MCF 10A (cell line): ENCODE measurements around the gene GJA4. TPM values are rescaled to one million over a fixed set of nuclear protein-coding genes. Genes with fewer than 3 reads are reported as not detected.
A peak's percentile ranks its signal among the peaks of the same experiment; 100 is the strongest.

ENCODE experiments used
- BruUV-seq: library from RNA; stranded (reverse); fragments of 400-500 nt; replicated peaks from 2 replicates; lab custom pipeline; 2021; lab: Mats Ljungman, UMichigan
- CTCF ChIA-PET: fragments of 300-600 bp; sonication (Branson Sonifier 250); formaldehyde crosslinking; extraction: SDS; loops from one replicate; lab custom pipeline; 2021; ENCODE audit warnings: antibody characterized with exemption, inconsistent platforms; lab: Yijun Ruan, JAX
- POLR2A ChIA-PET: fragments of 300-600, 350-650 bp; sonication (Branson Sonifier 250); formaldehyde crosslinking; extraction: SDS; loops from one replicate; lab custom pipeline; 2020; ENCODE audit warnings: antibody characterized with exemption, inconsistent platforms; lab: Yijun Ruan, JAX
- DNase-seq: peaks from one replicate; pipeline ENCODE4 v3.0.0-alpha.2; 2018; ENCODE audit not compliant: unreplicated experiment
- H3K27ac Mint-ChIP-seq: one replicate; pipeline ENCODE4 v1.8.0; 2022; ENCODE audit warnings: mild to moderate bottlenecking, low read depth, mixed read lengths; ENCODE audit not compliant: unreplicated experiment
- H3K27me3 Mint-ChIP-seq: one replicate; pipeline ENCODE4 v1.8.0; 2022; ENCODE audit warnings: mixed read lengths; ENCODE audit not compliant: insufficient read depth, unreplicated experiment
- H3K36me3 Mint-ChIP-seq: one replicate; pipeline ENCODE4 v1.8.0; 2022; ENCODE audit warnings: mild to moderate bottlenecking, moderate library complexity, mixed read lengths; ENCODE audit not compliant: insufficient read depth, unreplicated experiment
- H3K4me1 Mint-ChIP-seq: one replicate; pipeline ENCODE4 v1.8.0; 2022; ENCODE audit warnings: mixed read lengths; ENCODE audit not compliant: insufficient read depth, unreplicated experiment
- H3K4me3 Mint-ChIP-seq: one replicate; pipeline ENCODE4 v1.8.0; 2022; ENCODE audit warnings: mild to moderate bottlenecking, moderate library complexity, mixed read lengths; ENCODE audit not compliant: unreplicated experiment
- H3K9me3 Mint-ChIP-seq: one replicate; pipeline ENCODE4 v1.8.0; 2022; ENCODE audit warnings: mixed read lengths; ENCODE audit not compliant: unreplicated experiment
- intact Hi-C: fragments of 100-400 bp; cut with micrococcal nuclease; formaldehyde crosslinking; loops from 2 replicates; pipeline ENCODE4 v1.14.1; 2022
- total RNA-seq: library from RNA; stranded (reverse); gene quantifications from 2 replicates; pipeline ENCODE4 v1.2.3, GENCODE V29; 2022
- TF ChIP-seq, protein P1 (sequence below): fragments of 200-600 bp; IDR thresholded peaks from one replicate; pipeline ENCODE4 v1.8.0; 2022; ENCODE audit warnings: antibody characterized with exemption, mild to moderate bottlenecking; ENCODE audit not compliant: unreplicated experiment

Gene GJA4
- total RNA-seq, 1 experiment from 2014 or later, result not detected

DNA sequence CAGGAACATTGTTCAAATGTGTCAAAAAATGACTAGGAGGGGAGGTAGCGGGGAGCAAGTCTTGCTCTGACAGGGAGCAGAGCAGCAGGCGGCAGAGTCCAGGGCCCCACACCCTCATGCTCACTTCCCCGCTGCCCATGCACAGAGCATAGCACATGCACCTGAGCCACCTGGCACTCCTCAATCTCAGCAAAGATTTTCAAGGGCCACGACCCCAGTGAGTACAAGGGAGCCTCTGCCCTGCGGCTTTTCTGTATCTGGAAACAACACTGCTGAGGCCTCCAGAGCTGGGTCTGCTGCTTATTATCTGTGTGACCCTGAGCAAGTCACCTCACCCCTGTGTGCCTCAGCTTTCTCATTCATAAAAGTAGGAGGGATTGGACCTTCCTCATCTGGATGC is 12.8 kb upstream of the GJA4 start:
- peaks cover 52% of the 10 kb centered on the region for H3K4me1 Mint-ChIP-seq
- peak overlapping the region; percentile 96 for H3K4me3 Mint-ChIP-seq

DNA sequence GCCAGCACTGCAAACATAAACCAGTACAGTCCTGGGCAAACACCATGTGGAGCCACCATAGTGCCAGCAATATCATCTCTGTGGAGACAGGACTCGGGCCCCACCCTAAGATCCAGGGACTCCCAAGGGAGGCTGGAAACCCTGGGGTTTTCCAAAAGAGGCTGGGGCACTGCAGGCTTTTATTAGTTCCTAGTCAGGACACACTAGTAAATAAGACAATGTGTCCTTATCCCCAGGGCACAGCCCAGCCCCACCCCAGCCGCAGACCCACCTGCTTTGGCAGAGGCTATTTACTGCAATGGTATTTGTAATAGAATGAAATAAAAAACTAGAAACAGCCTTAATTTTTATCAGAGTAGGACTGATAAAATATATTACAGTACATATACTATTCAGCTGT is 12.3 kb upstream of the GJA4 start:
- no peaks in the 10 kb centered on the region for H3K27me3 Mint-ChIP-seq
- CTCF ChIA-PET, result interaction anchor here (0.6 to 3.8 kb wide), 6 partner anchors 9 to 1324 kb away, joined by 3 to 20 read pairs (median 4); partner anchors contain the start of genes GJB5 and SMIM12
- no peaks in the 10 kb centered on the region for H3K9me3 Mint-ChIP-seq
- peak overlapping the region; percentile 96 for H3K4me3 Mint-ChIP-seq
- POLR2A ChIA-PET, result interaction anchor here (0.7 to 4.5 kb wide), 6 partner anchors 10 to 86 kb away, joined by 3 to 23 read pairs (median 4); no protein-coding TSS in a partner anchor
- peak overlapping the region; percentile 66 for H3K27ac Mint-ChIP-seq
- H3K4me1 Mint-ChIP-seq, result peaks cover 52% of the 10 kb centered on the region
- BruUV-seq, result TSS peak; percentile 65
- DNase-seq, result peak; percentile 40
- intact Hi-C loops, result loop anchor here (1.0 kb wide), 1 partner anchor 17 kb away; no protein-coding TSS in a partner anchor
- TF ChIP-seq, protein P1, sequence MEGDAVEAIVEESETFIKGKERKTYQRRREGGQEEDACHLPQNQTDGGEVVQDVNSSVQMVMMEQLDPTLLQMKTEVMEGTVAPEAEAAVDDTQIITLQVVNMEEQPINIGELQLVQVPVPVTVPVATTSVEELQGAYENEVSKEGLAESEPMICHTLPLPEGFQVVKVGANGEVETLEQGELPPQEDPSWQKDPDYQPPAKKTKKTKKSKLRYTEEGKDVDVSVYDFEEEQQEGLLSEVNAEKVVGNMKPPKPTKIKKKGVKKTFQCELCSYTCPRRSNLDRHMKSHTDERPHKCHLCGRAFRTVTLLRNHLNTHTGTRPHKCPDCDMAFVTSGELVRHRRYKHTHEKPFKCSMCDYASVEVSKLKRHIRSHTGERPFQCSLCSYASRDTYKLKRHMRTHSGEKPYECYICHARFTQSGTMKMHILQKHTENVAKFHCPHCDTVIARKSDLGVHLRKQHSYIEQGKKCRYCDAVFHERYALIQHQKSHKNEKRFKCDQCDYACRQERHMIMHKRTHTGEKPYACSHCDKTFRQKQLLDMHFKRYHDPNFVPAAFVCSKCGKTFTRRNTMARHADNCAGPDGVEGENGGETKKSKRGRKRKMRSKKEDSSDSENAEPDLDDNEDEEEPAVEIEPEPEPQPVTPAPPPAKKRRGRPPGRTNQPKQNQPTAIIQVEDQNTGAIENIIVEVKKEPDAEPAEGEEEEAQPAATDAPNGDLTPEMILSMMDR, result no peak
- H3K36me3 Mint-ChIP-seq, result peaks cover 28% of the 10 kb centered on the region

More for the DNA sequence above, 12.8 kb upstream of the GJA4 start:
- Mint-ChIP-seq H3K36me3 (peaks cover 22% of the 10 kb centered on the region), H3K27me3 (no peaks in the 10 kb centered on the region), H3K27ac (peak overlapping the region; percentile 66), H3K9me3 (no peaks in the 10 kb centered on the region)
- DNase-seq, result no peak
- TF ChIP-seq, protein P1, result no peak
- ChIA-PET POLR2A (interaction anchor here (4.5 kb wide), 1 partner anchor 9 kb away, joined by 23 read pairs; no protein-coding TSS in a partner anchor), CTCF (interaction anchor here (0.6 to 3.8 kb wide), 4 partner anchors 25 to 1324 kb away, joined by 3 to 19 read pairs (median 5); partner anchors contain the start of genes GJB5 and SMIM12)
- BruUV-seq, result no TSS peak
- intact Hi-C loops, result loop anchor here (1.0 kb wide), 1 partner anchor 17 kb away; no protein-coding TSS in a partner anchor

DNA sequence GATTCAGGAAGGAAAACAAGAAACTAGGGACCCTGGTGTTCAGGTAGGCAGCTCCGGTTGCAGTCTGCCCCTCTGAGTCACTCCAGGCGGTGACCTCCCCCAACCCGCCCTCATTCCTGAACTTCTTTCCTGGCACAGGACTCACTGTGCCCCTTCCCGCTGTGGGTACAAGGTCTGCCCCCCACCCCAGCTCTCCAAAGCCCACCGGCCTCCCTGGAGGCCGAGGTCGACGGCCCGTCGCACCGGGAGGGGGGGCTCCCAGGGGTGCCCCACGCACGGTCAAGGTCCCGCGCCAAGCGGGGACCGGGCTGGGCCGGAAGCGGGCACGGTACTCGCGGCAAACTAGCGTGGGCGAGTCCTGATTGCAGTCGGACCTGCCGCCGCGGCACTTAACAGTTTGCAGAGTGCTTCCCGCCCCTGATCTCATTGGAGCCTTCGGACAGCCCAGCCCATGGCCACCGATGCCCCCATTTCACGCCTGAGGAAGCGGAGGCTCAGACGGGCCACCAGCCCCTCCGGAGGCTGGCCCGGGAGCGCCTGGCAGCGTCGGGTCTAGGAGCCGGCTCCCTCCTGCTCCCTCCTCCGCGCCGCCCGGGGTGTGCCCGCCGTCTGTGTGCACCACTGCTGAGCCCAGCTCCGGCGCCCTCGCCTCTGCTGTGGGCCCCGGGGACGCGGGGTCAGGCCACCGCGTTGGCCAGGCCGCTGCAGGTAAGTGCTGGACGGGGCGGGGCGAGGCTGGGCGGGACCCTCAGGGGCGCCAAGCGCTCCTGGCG is 11.5 kb upstream of the GJA4 start, which contains the start of gene GJB3:
TSS of gene GJB3 (plus strand) at position 144 of the 773 bp plus-strand sequence. CDS start 3,549 bp downstream, outside the sequence.
- TF ChIP-seq, protein P1, result no peak
- Mint-ChIP-seq H3K27me3 (no peaks in the 10 kb centered on the region), H3K9me3 (no peaks in the 10 kb centered on the region), H3K36me3 (peaks cover 33% of the 10 kb centered on the region), H3K4me3 (peak within 1 kb of the TSS; percentile 96), H3K27ac (peak within 1 kb of the TSS; percentile 92), H3K4me1 (peaks cover 55% of the 10 kb centered on the region)
- intact Hi-C loops, result loop anchor here (1.0 kb wide), 1 partner anchor 26 kb away; the partner anchor contains the start of gene GJB5
- no TSS peak for BruUV-seq
- DNase-seq, result peak; percentile 67
- POLR2A ChIA-PET, result interaction anchor here (0.7 to 4.5 kb wide), 11 partner anchors 10 to 1118 kb away, joined by 3 to 23 read pairs (median 4); no protein-coding TSS in a partner anchor
- CTCF ChIA-PET, result interaction anchor here (0.6 to 3.8 kb wide), 10 partner anchors 10 to 1121 kb away, joined by 3 to 20 read pairs (median 4); partner anchors contain the start of genes GJB5 and SMIM12
